Epithelial cell of proximal tubule (primary cell): ENCODE results near the gene HNRNPA0. TPM values are rescaled to one million over a fixed set of nuclear protein-coding genes. Genes with fewer than 3 reads are reported as not detected.
A peak's percentile ranks its signal among the peaks of the same experiment; 100 is the strongest.

Experiments
- DNase-seq: peaks from one replicate; pipeline ENCODE4 v3.0.0-alpha.2; 2011; ENCODE audit warnings: low read depth
- H3K4me3 ChIP-seq: 2 replicates; pipeline ENCODE4 v1.5.1; 2011; ENCODE audit warnings: low read depth, mild to moderate bottlenecking, low read length
- total RNA-seq: library from RNA; depleted of rRNA; stranded (reverse); fragments of >200 nt; gene quantifications from 2 replicates; pipeline ENCODE4 v1.2.3, GENCODE V29; 2015
- TF ChIP-seq, protein P1 (sequence below): conservative IDR thresholded peaks from 2 replicates; pipeline ENCODE4 v1.5.1; 2012; ENCODE audit warnings: low read depth, mild to moderate bottlenecking, low read length

HNRNPA0 gene
- total RNA-seq, result 10.4 and 13.3 TPM in 2 replicates

DNA sequence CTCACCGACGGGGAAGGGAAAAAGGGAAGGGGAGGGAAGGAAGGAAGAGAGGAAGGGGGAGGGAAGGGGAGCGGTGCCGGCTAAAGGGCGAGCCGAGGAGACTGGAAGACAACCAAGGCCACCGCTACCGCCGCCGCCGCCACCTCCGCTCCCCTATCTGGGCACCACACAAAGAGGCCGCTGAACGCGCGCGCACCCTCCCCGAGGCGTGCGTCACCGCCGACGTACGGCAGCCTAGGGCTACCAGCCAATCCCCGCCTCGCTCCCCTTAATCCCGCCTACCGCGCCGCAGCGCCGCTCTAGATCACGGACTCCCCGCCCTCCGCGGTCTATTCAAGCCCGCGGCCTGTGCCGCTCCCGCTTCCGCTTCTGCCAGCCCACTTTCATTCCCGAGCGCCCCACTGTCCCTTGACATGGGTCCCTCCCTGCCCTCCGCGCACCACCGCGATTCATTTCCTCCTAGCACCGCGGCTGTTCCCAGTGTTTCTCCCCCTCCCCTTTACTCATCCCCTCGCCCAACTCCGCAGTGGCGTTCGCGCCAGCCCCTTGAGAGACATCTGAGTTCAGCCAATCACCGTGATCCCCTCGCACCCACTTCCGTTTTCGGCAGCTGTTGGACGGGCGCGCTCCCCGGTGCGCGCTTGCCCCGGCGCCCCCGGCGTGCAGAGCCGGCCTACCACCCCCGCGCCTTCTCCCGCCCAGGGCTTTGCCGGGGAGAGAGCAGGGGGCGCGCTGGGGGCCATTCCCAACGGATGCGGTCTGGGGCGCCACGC, at the start of gene HNRNPA0:
Gene HNRNPA0, minus strand, starts transcription at position 176 of the 773 bp plus-strand sequence. CDS start 297 bp downstream, outside the sequence.
- DNase-seq, result peak; percentile 76
- TF ChIP-seq, protein P1, sequence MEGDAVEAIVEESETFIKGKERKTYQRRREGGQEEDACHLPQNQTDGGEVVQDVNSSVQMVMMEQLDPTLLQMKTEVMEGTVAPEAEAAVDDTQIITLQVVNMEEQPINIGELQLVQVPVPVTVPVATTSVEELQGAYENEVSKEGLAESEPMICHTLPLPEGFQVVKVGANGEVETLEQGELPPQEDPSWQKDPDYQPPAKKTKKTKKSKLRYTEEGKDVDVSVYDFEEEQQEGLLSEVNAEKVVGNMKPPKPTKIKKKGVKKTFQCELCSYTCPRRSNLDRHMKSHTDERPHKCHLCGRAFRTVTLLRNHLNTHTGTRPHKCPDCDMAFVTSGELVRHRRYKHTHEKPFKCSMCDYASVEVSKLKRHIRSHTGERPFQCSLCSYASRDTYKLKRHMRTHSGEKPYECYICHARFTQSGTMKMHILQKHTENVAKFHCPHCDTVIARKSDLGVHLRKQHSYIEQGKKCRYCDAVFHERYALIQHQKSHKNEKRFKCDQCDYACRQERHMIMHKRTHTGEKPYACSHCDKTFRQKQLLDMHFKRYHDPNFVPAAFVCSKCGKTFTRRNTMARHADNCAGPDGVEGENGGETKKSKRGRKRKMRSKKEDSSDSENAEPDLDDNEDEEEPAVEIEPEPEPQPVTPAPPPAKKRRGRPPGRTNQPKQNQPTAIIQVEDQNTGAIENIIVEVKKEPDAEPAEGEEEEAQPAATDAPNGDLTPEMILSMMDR, result no peak
- peak within 1 kb of the TSS; percentile 75 for H3K4me3 ChIP-seq

DNA sequence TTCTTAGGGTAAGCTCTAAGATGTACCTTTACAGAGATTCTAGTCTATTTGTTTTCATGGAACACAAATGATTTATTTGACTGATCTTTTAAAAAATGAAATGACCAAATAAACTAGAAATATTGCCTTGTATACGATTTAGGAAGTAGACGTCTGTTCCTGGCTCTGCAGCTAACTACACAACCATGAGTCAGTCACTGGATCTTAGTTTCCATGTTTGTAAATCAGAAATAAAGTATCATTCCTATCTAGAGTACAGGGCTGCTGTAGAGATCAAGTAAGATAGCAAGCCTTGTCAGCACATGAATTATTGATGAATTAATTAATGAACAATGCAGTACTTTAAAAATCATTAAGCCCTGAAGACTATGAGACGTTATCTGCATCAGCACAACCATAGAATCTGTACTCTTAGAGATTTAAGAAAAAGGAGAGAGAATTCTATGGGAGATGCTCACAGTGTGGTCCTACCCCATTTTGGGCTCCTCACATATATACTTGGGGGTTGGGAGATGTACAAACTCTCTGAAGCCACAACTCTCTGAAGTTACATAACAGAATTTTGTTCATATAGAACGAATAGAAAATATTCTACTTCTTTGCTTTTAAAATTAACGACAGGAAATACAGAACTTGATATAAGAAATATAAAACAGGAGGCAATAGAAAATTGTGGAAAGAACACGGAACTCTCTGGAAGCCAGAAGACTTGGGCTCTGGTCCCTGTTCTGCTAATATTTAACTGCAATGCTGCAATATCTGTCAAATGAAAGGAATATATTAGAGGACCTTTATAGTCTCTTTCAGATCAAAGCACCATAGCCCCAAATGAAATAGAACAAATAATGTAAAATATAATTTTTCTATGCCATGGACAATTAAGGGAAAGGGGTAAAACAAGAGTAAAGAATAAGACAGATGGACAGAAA, 48.4 kb upstream of the HNRNPA0 start:
- TF ChIP-seq, protein P1, result no peak
- no peak overlapping the region for H3K4me3 ChIP-seq
- no peak for DNase-seq

DNA sequence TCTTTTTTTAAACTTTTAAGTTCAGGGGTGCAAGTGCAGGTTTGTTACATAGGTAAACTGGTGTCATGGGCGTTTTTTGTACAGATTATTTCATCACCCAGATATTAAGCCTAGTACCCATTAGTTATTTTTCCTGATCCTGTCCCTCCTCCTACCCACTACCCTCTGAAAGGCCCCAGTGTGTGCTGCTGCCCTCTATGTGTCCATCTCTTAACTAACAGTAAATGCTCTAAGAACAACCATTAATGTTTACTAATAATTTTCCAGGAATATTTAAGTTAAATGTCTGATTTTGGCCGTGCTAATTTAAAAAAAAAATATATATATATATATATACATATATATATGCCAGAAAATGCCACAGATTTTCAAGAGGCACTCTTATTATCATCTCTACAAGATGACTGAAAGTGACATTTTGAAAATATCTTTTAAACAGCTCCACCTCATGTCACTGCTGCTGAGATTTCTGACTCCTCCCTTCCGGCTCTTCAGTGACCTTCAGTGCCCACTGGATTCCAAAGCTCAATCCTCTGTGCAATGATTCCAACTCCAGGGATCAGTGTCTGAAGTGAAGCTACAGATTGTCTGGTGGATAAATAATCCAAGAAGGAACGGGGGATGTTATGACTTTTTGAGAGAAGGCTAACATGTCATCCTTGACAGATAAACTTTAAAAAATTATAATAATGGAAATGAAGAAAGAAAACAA, 46.7 kb upstream of the HNRNPA0 start:
- TF ChIP-seq, protein P1, result no peak
- H3K4me3 ChIP-seq, result no peak overlapping the region
- no peak for DNase-seq

DNA sequence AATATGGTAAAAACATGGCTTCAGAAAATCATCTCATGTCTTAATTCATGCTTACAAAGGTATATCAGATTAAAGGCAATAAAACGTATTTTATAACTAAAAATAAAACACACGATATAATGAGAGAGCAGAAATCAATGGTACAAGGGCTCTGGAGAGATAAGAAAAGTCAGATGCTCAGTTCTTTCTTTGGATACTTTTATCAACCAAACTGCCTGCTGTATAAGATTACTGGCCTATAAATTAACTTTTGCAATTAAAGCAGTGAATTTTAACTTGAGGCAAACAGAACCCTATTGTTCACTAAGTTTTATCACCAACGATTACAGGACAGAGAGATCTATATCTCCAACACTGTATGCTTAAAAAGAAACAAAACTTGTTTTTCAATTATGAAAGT, 42.1 kb upstream of the HNRNPA0 start:
- TF ChIP-seq, protein P1, result no peak
- H3K4me3 ChIP-seq, result no peak overlapping the region
- DNase-seq, result no peak

DNA sequence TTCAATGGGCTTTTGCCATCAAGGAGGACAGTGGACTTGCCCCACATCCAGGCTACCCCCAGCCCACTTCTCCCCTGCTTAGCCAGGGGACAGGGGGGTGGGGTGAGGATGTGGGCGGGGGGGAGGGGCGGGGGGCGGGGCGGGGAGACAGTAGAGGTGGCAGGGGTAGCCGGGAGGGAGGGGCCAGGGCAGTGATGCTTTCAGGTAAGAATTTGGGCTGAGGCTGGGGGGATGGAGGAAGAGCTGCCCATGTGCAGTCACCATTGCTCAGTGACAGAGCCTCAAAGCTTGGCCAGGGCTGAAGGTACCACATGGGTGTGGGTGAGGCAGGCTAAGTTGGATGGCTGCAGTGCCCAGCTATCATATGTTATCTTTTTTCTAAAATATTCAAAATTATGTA, 40.7 kb upstream of the HNRNPA0 start:
- no peak for DNase-seq
- H3K4me3 ChIP-seq, result no peak overlapping the region
- TF ChIP-seq, protein P1, result no peak

DNA sequence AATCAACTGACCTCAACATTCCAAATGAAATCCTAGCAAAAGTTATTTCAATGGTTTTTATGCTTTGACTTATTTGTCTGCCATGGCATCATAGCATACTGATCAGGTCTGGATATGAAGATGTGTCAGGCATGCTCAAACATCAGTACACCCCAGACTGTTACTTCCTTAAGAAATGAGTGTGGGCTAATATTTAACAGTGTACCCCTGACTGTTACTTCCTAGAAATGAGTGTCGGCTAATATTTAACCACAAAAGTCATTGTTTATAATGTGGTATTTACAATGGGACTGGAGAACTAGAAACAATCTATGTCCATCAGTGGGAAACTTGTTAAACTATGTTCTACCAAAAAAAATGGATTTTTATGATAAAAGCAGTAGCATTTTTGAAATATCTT, 38.1 kb upstream of the HNRNPA0 start:
- TF ChIP-seq, protein P1, result no peak
- no peak overlapping the region for H3K4me3 ChIP-seq
- DNase-seq, result peak; percentile 44
